ENCODE measurements around the gene SPI1.

Gene SPI1

DNA sequence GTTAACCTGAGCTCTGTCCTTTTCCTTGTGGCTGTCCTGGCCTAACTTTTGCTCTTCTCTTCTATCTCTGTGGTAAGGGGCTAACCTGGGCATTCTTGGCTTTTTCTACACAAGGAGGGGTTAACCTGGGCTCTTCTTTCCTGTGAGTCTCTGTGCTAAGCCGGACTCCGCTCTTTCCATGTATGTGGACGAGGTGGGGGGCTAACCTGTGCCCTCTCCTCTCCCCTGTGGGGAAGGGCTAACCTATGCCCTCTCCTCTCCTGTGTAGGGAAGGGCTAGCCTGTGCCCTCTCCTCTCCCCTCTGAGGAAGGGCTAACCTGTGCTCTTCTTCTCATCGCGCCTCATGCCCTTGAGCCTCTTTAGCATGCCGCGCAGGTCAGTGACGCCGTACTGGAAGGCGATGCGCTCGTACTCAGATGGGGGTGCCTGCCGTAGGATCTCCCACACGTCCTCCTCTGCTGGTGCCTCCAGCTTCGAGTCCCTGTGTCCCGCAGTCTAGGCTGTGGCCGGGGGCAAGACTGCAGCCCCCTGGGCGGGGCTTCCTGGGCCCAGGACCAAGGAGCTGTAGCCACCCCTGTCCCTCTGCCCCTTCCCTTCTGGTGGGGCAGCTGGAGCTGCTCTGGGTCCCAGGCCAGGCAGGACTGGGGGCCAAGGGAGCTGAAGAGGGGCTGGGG is 32.3 kb downstream of the SPI1 start:
- ChIA-PET CTCF (interaction anchor here (0.6 to 1.5 kb wide), 3 partner anchors 9 to 94 kb away, joined by 3 to 6 read pairs (median 4); no protein-coding TSS in a partner anchor), POLR2A (interaction anchor here (0.6 kb wide), 1 partner anchor 496 kb away, joined by 9 read pairs; no protein-coding TSS in a partner anchor)
- Histone ChIP-seq H3K4me3 (ENCODE audit: low read depth, low read length) (no peak overlapping the region), H3K4me1 (ENCODE audit: control insufficient read depth, insufficient read depth, low read length) (no peaks in the 10 kb centered on the region), H3K36me3 (ENCODE audit: control insufficient read depth in 2 of 2, insufficient read depth in 1 of 2, low read length in 2 of 2) (no peaks in the 10 kb centered on the region), H3K27ac (ENCODE audit: extremely low read depth, low read depth, low read length) (no peak overlapping the region), H3K9me3 (ENCODE audit: control insufficient read depth, insufficient read depth, low read depth, low read length) (no peaks in the 10 kb centered on the region)
- TF ChIP-seq, protein P1, sequence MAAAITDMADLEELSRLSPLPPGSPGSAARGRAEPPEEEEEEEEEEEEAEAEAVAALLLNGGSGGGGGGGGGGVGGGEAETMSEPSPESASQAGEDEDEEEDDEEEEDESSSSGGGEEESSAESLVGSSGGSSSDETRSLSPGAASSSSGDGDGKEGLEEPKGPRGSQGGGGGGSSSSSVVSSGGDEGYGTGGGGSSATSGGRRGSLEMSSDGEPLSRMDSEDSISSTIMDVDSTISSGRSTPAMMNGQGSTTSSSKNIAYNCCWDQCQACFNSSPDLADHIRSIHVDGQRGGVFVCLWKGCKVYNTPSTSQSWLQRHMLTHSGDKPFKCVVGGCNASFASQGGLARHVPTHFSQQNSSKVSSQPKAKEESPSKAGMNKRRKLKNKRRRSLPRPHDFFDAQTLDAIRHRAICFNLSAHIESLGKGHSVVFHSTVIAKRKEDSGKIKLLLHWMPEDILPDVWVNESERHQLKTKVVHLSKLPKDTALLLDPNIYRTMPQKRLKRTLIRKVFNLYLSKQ (tag by site-specific recombination; IDR thresholded peaks at IDR 0.05; ENCODE audit: borderline replicate concordance), result no peak
- TF ChIP-seq EGR2 (tag by site-specific recombination; IDR thresholded peaks at IDR 0.05; ENCODE audit: low read depth), result no peak
- no peak for TF ChIP-seq ZNF785 (tag by site-specific recombination; IDR thresholded peaks at IDR 0.05)
- TF ChIP-seq, protein P2, sequence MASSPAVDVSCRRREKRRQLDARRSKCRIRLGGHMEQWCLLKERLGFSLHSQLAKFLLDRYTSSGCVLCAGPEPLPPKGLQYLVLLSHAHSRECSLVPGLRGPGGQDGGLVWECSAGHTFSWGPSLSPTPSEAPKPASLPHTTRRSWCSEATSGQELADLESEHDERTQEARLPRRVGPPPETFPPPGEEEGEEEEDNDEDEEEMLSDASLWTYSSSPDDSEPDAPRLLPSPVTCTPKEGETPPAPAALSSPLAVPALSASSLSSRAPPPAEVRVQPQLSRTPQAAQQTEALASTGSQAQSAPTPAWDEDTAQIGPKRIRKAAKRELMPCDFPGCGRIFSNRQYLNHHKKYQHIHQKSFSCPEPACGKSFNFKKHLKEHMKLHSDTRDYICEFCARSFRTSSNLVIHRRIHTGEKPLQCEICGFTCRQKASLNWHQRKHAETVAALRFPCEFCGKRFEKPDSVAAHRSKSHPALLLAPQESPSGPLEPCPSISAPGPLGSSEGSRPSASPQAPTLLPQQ (tag by site-specific recombination; IDR thresholded peaks at IDR 0.05), result no peak
- TF ChIP-seq ZNF366 (tag by site-specific recombination; conservative IDR thresholded peaks at IDR 0.05), result no peak
- TF ChIP-seq ZNF629 (tag by site-specific recombination; IDR thresholded peaks at IDR 0.05), result no peak
- TF ChIP-seq ZNF302 (tag by site-specific recombination; IDR thresholded peaks at IDR 0.05; ENCODE audit: low read depth), result no peak

DNA sequence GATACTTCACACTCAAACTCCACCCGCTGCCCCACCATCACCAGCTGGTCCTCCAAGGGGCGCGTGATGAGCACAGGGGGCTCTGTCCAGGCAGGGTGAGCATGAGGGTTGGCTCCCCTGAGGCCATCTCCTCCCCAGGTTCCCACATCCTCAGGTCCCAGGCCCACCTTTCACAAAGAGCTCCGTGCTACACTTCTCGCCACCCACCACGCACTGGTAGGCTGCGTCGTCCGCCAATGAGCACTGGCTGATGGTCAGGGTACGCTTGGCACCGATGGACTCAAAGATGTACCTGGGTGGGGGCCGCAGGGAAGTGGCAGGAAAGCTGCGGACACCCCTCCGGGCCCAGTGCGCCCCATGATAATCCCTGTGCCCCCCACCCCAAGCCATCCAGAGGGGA is 35.5 kb downstream of the SPI1 start:
- Histone ChIP-seq H3K27ac (ENCODE audit: extremely low read depth, low read depth, low read length) (no peak overlapping the region), H3K4me3 (ENCODE audit: low read depth, low read length) (no peak overlapping the region), H3K36me3 (ENCODE audit: control insufficient read depth in 2 of 2, insufficient read depth in 1 of 2, low read length in 2 of 2) (no peaks in the 10 kb centered on the region), H3K9me3 (ENCODE audit: control insufficient read depth, insufficient read depth, low read depth, low read length) (no peaks in the 10 kb centered on the region), H3K4me1 (ENCODE audit: control insufficient read depth, insufficient read depth, low read length) (no peaks in the 10 kb centered on the region)
- CTCF ChIA-PET, result interaction anchor here (0.6 to 2.0 kb wide), 2 partner anchors 12 kb away, joined by 3 to 6 read pairs; no protein-coding TSS in a partner anchor
- POLR2A ChIA-PET, result interaction anchor here (0.6 kb wide), 1 partner anchor 642 kb away, joined by 3 read pairs; the partner anchor contains the start of genes ARHGAP1 and ZNF408
- TF ChIP-seq, protein P3, sequence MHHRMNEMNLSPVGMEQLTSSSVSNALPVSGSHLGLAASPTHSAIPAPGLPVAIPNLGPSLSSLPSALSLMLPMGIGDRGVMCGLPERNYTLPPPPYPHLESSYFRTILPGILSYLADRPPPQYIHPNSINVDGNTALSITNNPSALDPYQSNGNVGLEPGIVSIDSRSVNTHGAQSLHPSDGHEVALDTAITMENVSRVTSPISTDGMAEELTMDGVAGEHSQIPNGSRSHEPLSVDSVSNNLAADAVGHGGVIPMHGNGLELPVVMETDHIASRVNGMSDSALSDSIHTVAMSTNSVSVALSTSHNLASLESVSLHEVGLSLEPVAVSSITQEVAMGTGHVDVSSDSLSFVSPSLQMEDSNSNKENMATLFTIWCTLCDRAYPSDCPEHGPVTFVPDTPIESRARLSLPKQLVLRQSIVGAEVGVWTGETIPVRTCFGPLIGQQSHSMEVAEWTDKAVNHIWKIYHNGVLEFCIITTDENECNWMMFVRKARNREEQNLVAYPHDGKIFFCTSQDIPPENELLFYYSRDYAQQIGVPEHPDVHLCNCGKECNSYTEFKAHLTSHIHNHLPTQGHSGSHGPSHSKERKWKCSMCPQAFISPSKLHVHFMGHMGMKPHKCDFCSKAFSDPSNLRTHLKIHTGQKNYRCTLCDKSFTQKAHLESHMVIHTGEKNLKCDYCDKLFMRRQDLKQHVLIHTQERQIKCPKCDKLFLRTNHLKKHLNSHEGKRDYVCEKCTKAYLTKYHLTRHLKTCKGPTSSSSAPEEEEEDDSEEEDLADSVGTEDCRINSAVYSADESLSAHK (tag by site-specific recombination; IDR thresholded peaks at IDR 0.05), result no peak
- TF ChIP-seq ZNF776 (tag by site-specific recombination; IDR thresholded peaks at IDR 0.05; ENCODE audit: borderline replicate concordance) (no peak), GLIS2 (tag by site-specific recombination; IDR thresholded peaks at IDR 0.05) (no peak), ZNF473 (tag by site-specific recombination; IDR thresholded peaks at IDR 0.05) (no peak), GLI2 (tag by site-specific recombination; IDR thresholded peaks at IDR 0.05; ENCODE audit: borderline replicate concordance, low read depth) (no peak), ZNF140 (tag by site-specific recombination; IDR thresholded peaks at IDR 0.05) (no peak), ZNF626 (tag by site-specific recombination; IDR thresholded peaks at IDR 0.05) (no peak), SP7 (tag by site-specific recombination; IDR thresholded peaks at IDR 0.05) (no peak), ZNF837 (tag by site-specific recombination; IDR thresholded peaks at IDR 0.05) (no peak)

Data from HEK293 (cell line).